H1 (cell line): ENCODE measurements around the gene ZFYVE21. TPM values are rescaled to one million over a fixed set of nuclear protein-coding genes. Genes with fewer than 3 reads are reported as not detected.

Experiments used
- CTCF ChIA-PET: fragments of 300-600 bp; sonication (Branson Sonifier 250); formaldehyde crosslinking; loops from one replicate; lab custom pipeline; 2021; ENCODE audit not compliant: partially characterized antibody; lab: Charles Lee
- POLR2A ChIA-PET: fragments of 300-600 bp; sonication (Branson Sonifier 250); formaldehyde crosslinking; loops from one replicate; lab custom pipeline; 2021; ENCODE audit warnings: inconsistent platforms; ENCODE audit not compliant: partially characterized antibody; lab: Charles Lee
- DNase-seq, 2 experiments: peaks; one replicate each; pipeline versions ENCODE4 v3.0.0 to v3.0.0-alpha.2; 2010 to 2022; ENCODE audit warnings: low spot score in 2 of 2, low read depth in 1 of 2, mixed read lengths in 1 of 2
- FAIRE-seq: peaks from 2 replicates; lab custom pipeline; 2011; peaks lifted over from hg19 to GRCh38; lab: Jason Lieb, UNC
- H2AFZ ChIP-seq: 2 replicates; pipeline ENCODE4 v1.8.1; 2012; ENCODE audit warnings: low read length, inconsistent platforms
- H2AK5ac ChIP-seq: 2 replicates; pipeline ENCODE4 v1.6.1; 2013; ENCODE audit warnings: low read depth, low read length
- H2BK120ac ChIP-seq: replicated peaks from 2 replicates; pipeline ENCODE3; 2013; ENCODE audit warnings: low read depth, low read length, inconsistent platforms
- H2BK12ac ChIP-seq: 2 replicates; pipeline ENCODE4 v1.6.1; 2013; ENCODE audit warnings: low read depth, low read length
- H2BK15ac ChIP-seq: 2 replicates; pipeline ENCODE4 v1.6.1; 2013; ENCODE audit warnings: low read length
- H2BK20ac ChIP-seq: 2 replicates; pipeline ENCODE4 v1.6.1; 2013; ENCODE audit warnings: low read length
- H2BK5ac ChIP-seq: 2 replicates; pipeline ENCODE4 v1.6.1; 2013; ENCODE audit warnings: low read depth, low read length
- H3K14ac ChIP-seq: 2 replicates; pipeline ENCODE4 v1.6.1; 2013; ENCODE audit warnings: inconsistent platforms; ENCODE audit not compliant: insufficient read length
- H3K18ac ChIP-seq: 2 replicates; pipeline ENCODE4 v1.6.1; 2013; ENCODE audit warnings: low read length; ENCODE audit errors: extremely low read depth
- H3K23ac ChIP-seq: 2 replicates; pipeline ENCODE4 v1.6.1; 2013; ENCODE audit warnings: inconsistent platforms; ENCODE audit not compliant: insufficient read length
- H3K23me2 ChIP-seq: 2 replicates; pipeline ENCODE4 v1.6.1; 2013; ENCODE audit warnings: low read depth, low read length
- H3K27ac ChIP-seq: 2 replicates; pipeline ENCODE4 v1.6.1; 2011; ENCODE audit warnings: low read depth, low read length, inconsistent platforms
- H3K27me3 ChIP-seq, 4 experiments: replicated peaks in 1 of 4; 1 replicate in 1 of 4; 2 replicates in 3 of 4; pipeline versions ENCODE4 v1.6.1 to v1.8.1; 2011 to 2013; ENCODE audit warnings: low read length in 3 of 4, mild to moderate bottlenecking in 3 of 4, inconsistent platforms in 2 of 4, mixed read lengths in 2 of 4, moderate library complexity in 1 of 4; ENCODE audit not compliant: control insufficient read depth in 3 of 4, insufficient read depth in 3 of 4; ENCODE audit errors: extremely low read depth in 1 of 4
- H3K36me3 ChIP-seq, 4 experiments: 2 replicates each; pipeline versions ENCODE4 v1.6.1 to v1.8.1; 2011 to 2013; ENCODE audit warnings: mild to moderate bottlenecking in 4 of 4, low read length in 3 of 4, moderate library complexity in 2 of 4, control low read depth in 1 of 4, inconsistent platforms in 1 of 4; ENCODE audit not compliant: insufficient read depth in 4 of 4, control insufficient read depth in 2 of 4
- H3K4ac ChIP-seq: replicated peaks from 2 replicates; pipeline ENCODE3; 2013; ENCODE audit warnings: low read length, low read depth, mixed read lengths, inconsistent platforms; ENCODE audit not compliant: insufficient read length
- H3K4me1 ChIP-seq, 4 experiments: replicated peaks in 1 of 4; 1 replicate in 1 of 4; 2 replicates in 3 of 4; pipeline versions ENCODE4 v1.6.1 to v1.8.1; 2011 to 2013; ENCODE audit warnings: low read length in 3 of 4, inconsistent platforms in 2 of 4, mixed read lengths in 1 of 4; ENCODE audit not compliant: insufficient read depth in 4 of 4, control insufficient read depth in 3 of 4
- H3K4me2 ChIP-seq, 2 experiments: 2 replicates each; pipeline versions ENCODE4 v1.6.1 to v1.8.1; 2011 to 2013; ENCODE audit warnings: low read depth in 2 of 2, low read length in 2 of 2, control low read depth in 1 of 2, inconsistent platforms in 1 of 2, mild to moderate bottlenecking in 1 of 2; ENCODE audit not compliant: insufficient read depth in 1 of 2
- H3K4me3 ChIP-seq, 4 experiments: fragments of 200-600, 300-600 bp in 1 of 4; sonication (generic), shearing (Covaris generic), sonication (Bioruptor Twin) in 1 of 4; 2 replicates each; pipeline versions ENCODE4 v1.5.1 to v1.8.1; 2011 to 2016; ENCODE audit warnings: low read length in 4 of 4, low read depth in 3 of 4, control low read depth in 2 of 4, inconsistent platforms in 2 of 4, mild to moderate bottlenecking in 2 of 4, mixed read lengths in 1 of 4, moderate library complexity in 1 of 4; ENCODE audit not compliant: insufficient read depth in 2 of 4; ENCODE audit errors: extremely low read depth in 1 of 4
- H3K56ac ChIP-seq: replicated peaks from 2 replicates; pipeline ENCODE3; 2013; ENCODE audit warnings: low read depth, mild to moderate bottlenecking, mixed read lengths, low read length, inconsistent platforms; ENCODE audit not compliant: insufficient read length
- H3K79me1 ChIP-seq: 2 replicates; pipeline ENCODE4 v1.6.1; 2013; ENCODE audit warnings: low read depth, low read length, control low read depth
- H3K79me2 ChIP-seq, 2 experiments: 2 replicates each; pipeline versions ENCODE4 v1.6.1 to v1.8.1; 2012 to 2013; ENCODE audit warnings: low read length in 2 of 2, mild to moderate bottlenecking in 2 of 2, inconsistent platforms in 1 of 2; ENCODE audit not compliant: insufficient read depth in 2 of 2, control insufficient read depth in 1 of 2
- H3K9ac ChIP-seq, 4 experiments: replicated peaks in 1 of 4; 1 replicate in 1 of 4; 2 replicates in 3 of 4; pipeline versions ENCODE4 v1.6.1 to v1.8.1; 2011 to 2013; ENCODE audit warnings: low read depth in 3 of 4, low read length in 3 of 4, control low read depth in 2 of 4, mild to moderate bottlenecking in 2 of 4, moderate library complexity in 2 of 4, inconsistent platforms in 1 of 4; ENCODE audit errors: extremely low read depth in 1 of 4
- H3K9me3 ChIP-seq, 2 experiments: 2 replicates each; pipeline versions ENCODE4 v1.6.1 to v1.8.1; 2012 to 2013; ENCODE audit warnings: mild to moderate bottlenecking in 2 of 2, moderate library complexity in 2 of 2, control low read depth in 1 of 2, inconsistent platforms in 1 of 2, low read depth in 1 of 2, low read length in 1 of 2, mixed read lengths in 1 of 2; ENCODE audit not compliant: insufficient read depth in 2 of 2
- H4K20me1 ChIP-seq, 2 experiments: replicated peaks in 1 of 2; 2 replicates each; pipeline versions ENCODE3 to v1.8.1; 2011 to 2013; ENCODE audit warnings: inconsistent platforms in 2 of 2, low read length in 2 of 2, mild to moderate bottlenecking in 1 of 2; ENCODE audit not compliant: insufficient read depth in 2 of 2, control insufficient read depth in 1 of 2
- H4K5ac ChIP-seq: 2 replicates; pipeline ENCODE4 v1.6.1; 2013; ENCODE audit warnings: low read length, low read depth, mixed read lengths, inconsistent platforms; ENCODE audit not compliant: insufficient read length
- H4K8ac ChIP-seq: 2 replicates; pipeline ENCODE4 v1.8.0; 2013; ENCODE audit warnings: mild to moderate bottlenecking, moderate library complexity, low read length, inconsistent platforms; ENCODE audit not compliant: insufficient read depth; ENCODE audit errors: extremely low read depth
- H4K91ac ChIP-seq: replicated peaks from 2 replicates; pipeline ENCODE3; 2013; ENCODE audit warnings: low read length, mixed read lengths, inconsistent platforms; ENCODE audit not compliant: insufficient read length
- CBX8 ChIP-seq: fragments of 300-800, 300-1000 bp; sonication (generic); IDR thresholded peaks from 2 replicates; pipeline ENCODE4 v1.7.1; 2016; ENCODE audit warnings: low read depth, low read length, borderline replicate concordance
- CREB1 ChIP-seq: IDR thresholded peaks from 2 replicates; pipeline ENCODE4 v1.6.1; 2012; ENCODE audit warnings: inconsistent platforms
- KDM1A ChIP-seq: fragments of 200-600, 300-600 bp; sonication (generic); IDR thresholded peaks from 2 replicates; pipeline ENCODE4 v1.7.1; 2016; ENCODE audit warnings: mild to moderate bottlenecking, low read length, borderline replicate concordance
- NANOG ChIP-seq: IDR thresholded peaks from 2 replicates; pipeline ENCODE4 v1.6.1; 2011; ENCODE audit warnings: low read length, low read depth, mild to moderate bottlenecking, inconsistent platforms; ENCODE audit not compliant: insufficient read depth, poor library complexity, severe bottlenecking
- RXRA ChIP-seq: IDR thresholded peaks from 2 replicates; pipeline ENCODE4 v1.6.1; 2011; ENCODE audit warnings: low read depth, mild to moderate bottlenecking, low read length, moderate library complexity; ENCODE audit not compliant: insufficient read depth
- SIN3A ChIP-seq, 2 experiments: IDR thresholded peaks in 1 of 2; conservative IDR thresholded peaks in 1 of 2; 2 replicates each; pipeline ENCODE4 v1.6.1; 2011 to 2012; ENCODE audit warnings: low read length in 2 of 2, improper control_type of control experiment in 1 of 2, low read depth in 1 of 2, mild to moderate bottlenecking in 1 of 2
- SIRT6 ChIP-seq: IDR thresholded peaks from one replicate; pipeline ENCODE4 v1.7.1; 2012; ENCODE audit warnings: low read length, inconsistent platforms
- SP1 ChIP-seq: IDR thresholded peaks from 2 replicates; pipeline ENCODE4 v1.6.1; 2011; ENCODE audit warnings: low read depth, low read length
- SRF ChIP-seq: IDR thresholded peaks from 2 replicates; pipeline ENCODE4 v1.6.1; 2011; ENCODE audit warnings: mild to moderate bottlenecking, low read depth, low read length, moderate library complexity
- TBP ChIP-seq: IDR thresholded peaks from 2 replicates; pipeline ENCODE4 v1.6.1; 2011; ENCODE audit warnings: low read depth, low read length, improper control_type of control experiment
- WGBS, 2 experiments: shearing (Covaris generic) in 1 of 2; methylation state at CpG; one replicate each; pipeline versions ENCODE4 v1.1.6 to v1.1.7; 2013 to 2015; ENCODE audit warnings: low lambda C conversion rate in 2 of 2, mixed read lengths in 2 of 2, inconsistent platforms in 1 of 2, low coverage in 1 of 2, missing lambda C conversion rate in 1 of 2; ENCODE audit not compliant: insufficient replicate concordance in 2 of 2, insufficient coverage in 1 of 2, insufficient read length in 1 of 2; ENCODE audit errors: extremely low coverage in 1 of 2, missing lambda C conversion rate in 1 of 2; 5-methylcytosine and 5-hydroxymethylcytosine counted together
- polyA plus RNA-seq, 7 experiments: library from polyadenylated mRNA; depleted of rRNA in 3 of 7; stranded (reverse) in 5 of 7; unstranded in 2 of 7; fragments of >200 nt in 5 of 7; fragments of 200-250 nt in 2 of 7; gene quantifications; 1 replicate in 5 of 7; 2 replicates in 1 of 7; 4 replicates in 1 of 7; pipeline versions ENCODE4 v1.2.1 to v1.2.3, GENCODE V29; 2011 to 2013; ENCODE audit warnings: missing spikeins in 2 of 7, mixed read lengths in 2 of 7
- total RNA-seq: library from RNA; stranded (reverse); fragmentation: NEBNext Ultra II Directional; extraction: Animal tissue kit (Norgen Biotek cat#: 25700); gene quantifications from 2 replicates; pipeline ENCODE4 v1.2.1, GENCODE V29; 2021

ZFYVE21 gene
- total and polyA plus RNA-seq, 2 of the 8 experiments (the other 6 are each of a cell fraction or from before 2014, with no cell fraction given) = 53.4 to 127 TPM

DNA sequence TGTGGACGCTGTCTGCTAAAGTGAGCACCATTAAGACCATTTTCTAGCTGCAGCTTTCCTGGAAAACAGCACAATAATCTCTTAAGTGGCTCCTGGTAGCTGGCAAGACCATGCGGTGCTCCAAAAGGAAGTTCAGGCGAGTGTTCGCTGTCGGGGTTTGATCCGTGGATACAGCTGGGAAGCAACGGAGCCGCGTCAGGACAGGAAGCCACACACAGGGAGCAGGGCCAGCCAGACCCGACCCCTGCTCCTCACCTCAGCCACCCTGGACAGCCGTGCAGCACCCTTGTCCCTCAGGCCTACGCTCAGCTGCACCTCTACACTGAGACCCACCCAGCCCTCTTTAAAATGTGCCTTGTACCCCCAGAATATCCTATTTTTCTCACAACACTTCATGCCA, 19.4 kb downstream of the ZFYVE21 start:
- Histone ChIP-seq H3K23me2 (no peaks in the 10 kb centered on the region), H4K8ac (no peak overlapping the region), H4K20me1 (peaks cover 5 to 11% of the 10 kb centered on the region in 2 experiments), H3K18ac (no peak overlapping the region), H3K14ac (no peak overlapping the region), H3K27me3 (no peaks in the 10 kb centered on the region), H2AK5ac (no peak overlapping the region), H3K4ac (no peak overlapping the region), H3K9ac (no peak overlapping the region), H3K36me3 (peaks cover under 1 to 9% (median 2%) of the 10 kb centered on the region in 4 experiments; a peak in 4 of 8 replicates), H4K91ac (no peak overlapping the region), H2BK20ac (no peak overlapping the region), H2BK12ac (no peak overlapping the region), H3K4me2 (no peak overlapping the region), H3K23ac (no peak overlapping the region), H2AFZ (no peak overlapping the region), H4K5ac (no peak overlapping the region), H3K56ac (no peak overlapping the region), H3K4me3 (no peak overlapping the region), H2BK5ac (no peak overlapping the region), H3K27ac (no peak overlapping the region), H2BK120ac (no peak overlapping the region), H3K79me2 (no peaks in the 10 kb centered on the region), H3K79me1 (no peaks in the 10 kb centered on the region; the same call in 1 of the 2 replicates), H3K9me3 (no peaks in the 10 kb centered on the region), H3K4me1 (no peaks in the 10 kb centered on the region; a peak in 3 of 7 replicates), H2BK15ac (no peak overlapping the region)
- no peak for DNase-seq
- no peak for TF ChIP-seq SIRT6
- no peak for TF ChIP-seq KDM1A
- no peak for TF ChIP-seq SRF
- no peak for TF ChIP-seq SP1
- no peak for TF ChIP-seq CBX8
- TF ChIP-seq RXRA = no peak
- TF ChIP-seq SIN3A (conservative IDR thresholded peaks at IDR 0.05 in 1 of 2, IDR thresholded peaks at IDR 0.05 in 1 of 2; ENCODE audit: low read depth in 1 of 2, low read length in 2 of 2) = no peak
- TF ChIP-seq TBP = no peak
- no peak for TF ChIP-seq CREB1
- TF ChIP-seq NANOG = no peak
- ChIA-PET POLR2A (interaction anchor here (1.1 to 1.9 kb wide), 6 partner anchors 9 to 52 kb away, joined by 3 to 9 read pairs (median 6); partner anchors contain the start of genes XRCC3 and ZFYVE21), CTCF (interaction anchor here (0.6 to 2.5 kb wide), 9 partner anchors 10 to 1482 kb away, joined by 3 to 9 read pairs (median 4); no protein-coding TSS in a partner anchor)
- 94% methylated on average over 12 of the region's 12 CpGs; no CpG with 5 or more reads in 1 of the 2 experiments for WGBS, 2 experiments
- no peak for FAIRE-seq
